OCI-LY7 (cell line): ENCODE measurements around the gene DLGAP1. TPM values are rescaled to one million over a fixed set of nuclear protein-coding genes. Genes with fewer than 3 reads are reported as not detected.

Experiments used
- BruUV-seq: library from RNA; stranded (reverse); fragments of 400-500 nt; replicated peaks from 2 replicates; lab custom pipeline; 2021; lab: Mats Ljungman, UMichigan
- CTCF ChIA-PET: fragments of 300-600 bp; sonication (Branson Sonifier 250); formaldehyde crosslinking; loops from one replicate; lab custom pipeline; 2022; ENCODE audit warnings: antibody characterized with exemption; ENCODE audit not compliant: unreplicated experiment; lab: Charles Lee
- POLR2A ChIA-PET: fragments of 300-600 bp; sonication (Branson Sonifier 250); formaldehyde crosslinking; loops from one replicate; lab custom pipeline; 2022; ENCODE audit warnings: antibody characterized with exemption; lab: Charles Lee
- DNase-seq: peaks from one replicate; pipeline ENCODE4 v3.0.0-alpha.2; 2015; ENCODE audit warnings: low spot score
- H2AFZ ChIP-seq: fragments of 200-600 bp; sonication (generic), shearing (Covaris generic); 2 replicates; pipeline ENCODE4 v1.6.1; 2014; ENCODE audit warnings: mild to moderate bottlenecking, antibody characterized with exemption, low read length, moderate library complexity
- H3K27ac ChIP-seq: fragments of 200-600 bp; sonication (generic); 2 replicates; pipeline ENCODE4 v1.5.1; 2014; ENCODE audit warnings: mixed run types, low read depth, mild to moderate bottlenecking, moderate library complexity, low read length, inconsistent platforms; ENCODE audit not compliant: poor library complexity, severe bottlenecking
- H3K36me3 ChIP-seq: fragments of 200-600 bp; sonication (generic); 2 replicates; pipeline ENCODE4 v1.6.1; 2014; ENCODE audit warnings: mild to moderate bottlenecking, antibody characterized with exemption, low read length, moderate library complexity, mixed read lengths; ENCODE audit not compliant: insufficient read depth
- H3K4me1 ChIP-seq: fragments of 200-600 bp; sonication (generic); 2 replicates; pipeline ENCODE4 v1.5.1; 2014; ENCODE audit warnings: mild to moderate bottlenecking, low read length; ENCODE audit not compliant: insufficient read depth, poor library complexity, severe bottlenecking
- H3K4me2 ChIP-seq: fragments of 200-600 bp; sonication (generic); 2 replicates; pipeline ENCODE4 v1.6.1; 2014; ENCODE audit warnings: mild to moderate bottlenecking, low read length
- H3K4me3 ChIP-seq: fragments of 200-600 bp; sonication (generic); 2 replicates; pipeline ENCODE4 v1.5.1; 2014; ENCODE audit warnings: mild to moderate bottlenecking, low read depth, low read length; ENCODE audit not compliant: poor library complexity, severe bottlenecking
- H3K79me2 ChIP-seq: fragments of 200-600 bp; sonication (generic); 2 replicates; pipeline ENCODE4 v1.6.1; 2016; ENCODE audit warnings: low read depth, mild to moderate bottlenecking, low read length, moderate library complexity, mixed read lengths; ENCODE audit not compliant: insufficient read depth
- H3K9me2 ChIP-seq: fragments of 200-600 bp; sonication (generic); 2 replicates; pipeline ENCODE4 v1.6.1; 2016; ENCODE audit warnings: mild to moderate bottlenecking, low read length, mixed read lengths; ENCODE audit not compliant: insufficient read depth
- H3K9me3 ChIP-seq: fragments of 200-600 bp; sonication (generic); 2 replicates; pipeline ENCODE4 v1.6.1; 2014; ENCODE audit warnings: mild to moderate bottlenecking, mixed run types, low read length, mixed read lengths
- H4K20me1 ChIP-seq: fragments of 200-600 bp; sonication (generic); 2 replicates; pipeline ENCODE4 v1.6.1; 2014; ENCODE audit warnings: mild to moderate bottlenecking, antibody characterized with exemption, low read length, moderate library complexity, mixed read lengths; ENCODE audit not compliant: insufficient read depth
- CTCF ChIP-seq: fragments of 200-600 bp; sonication (generic); conservative IDR thresholded peaks from 2 replicates; pipeline ENCODE4 v1.5.1; 2014; ENCODE audit warnings: mild to moderate bottlenecking, antibody characterized with exemption, low read length, moderate library complexity, mixed read lengths
- EZH2phosphoT487 ChIP-seq: fragments of 200-600 bp; sonication (generic); IDR thresholded peaks from 2 replicates; pipeline ENCODE4 v1.6.1; 2018; ENCODE audit warnings: low read depth, borderline replicate concordance, mild to moderate bottlenecking, mixed run types, antibody characterized with exemption, low read length, moderate library complexity, mixed read lengths
- intact Hi-C: fragments of 100-400 bp; cut with micrococcal nuclease; formaldehyde crosslinking; loops from one replicate; pipeline ENCODE4 v1.10.0; 2022; ENCODE audit not compliant: unreplicated experiment
- total RNA-seq, 2 experiments: library from RNA; depleted of rRNA in 1 of 2; stranded (reverse); fragments of >200 nt in 1 of 2; shearing (Covaris generic) in 1 of 2; gene quantifications; 2 replicates each; pipeline ENCODE4 v1.2.3, GENCODE V29; 2014 to 2022

DLGAP1 gene
- total RNA-seq, 2 experiments from 2014 or later, result 0.22 TPM; not detected in 1

- Histone ChIP-seq H3K79me2 (no peaks in the 10 kb centered on the region), H3K4me2 (no peak overlapping the region), H3K27ac (no peak overlapping the region), H3K4me1 (no peaks in the 10 kb centered on the region), H3K9me3 (no peaks in the 10 kb centered on the region), H4K20me1 (no peaks in the 10 kb centered on the region), H3K36me3 (no peaks in the 10 kb centered on the region), H2AFZ (no peak overlapping the region), H3K4me3 (no peak overlapping the region), H3K9me2 (no peaks in the 10 kb centered on the region)
- TF ChIP-seq EZH2phosphoT487 (no peak), CTCF (no peak)
- ChIA-PET CTCF (no interaction called here), POLR2A (no interaction called here)
- intact Hi-C loops, result loop anchor here (10.0 kb wide), 1 partner anchor 398 kb away; no protein-coding TSS in a partner anchor
- no TSS peak for BruUV-seq
- no peak for DNase-seq
Observed at GRCh38 chr18:4126939-4127338, 328.2 kb downstream of the DLGAP1 start.

GRCh38 chr18:4125627-4126230 lies 329.4 kb downstream of the DLGAP1 start:
- Histone ChIP-seq H3K79me2 (no peaks in the 10 kb centered on the region), H3K27ac (no peak overlapping the region), H3K4me3 (no peak overlapping the region), H3K36me3 (no peaks in the 10 kb centered on the region), H3K4me1 (no peaks in the 10 kb centered on the region), H3K9me2 (no peaks in the 10 kb centered on the region), H3K9me3 (no peaks in the 10 kb centered on the region), H3K4me2 (no peak overlapping the region), H4K20me1 (no peaks in the 10 kb centered on the region), H2AFZ (no peak overlapping the region)
- intact Hi-C loops, result loop anchor here (10.0 kb wide), 1 partner anchor 399 kb away; no protein-coding TSS in a partner anchor
- TF ChIP-seq CTCF (no peak), EZH2phosphoT487 (no peak)
- POLR2A ChIA-PET, result interaction anchor here (1.1 kb wide), 1 partner anchor 13 kb away, joined by 4 read pairs; no protein-coding TSS in a partner anchor
- no TSS peak for BruUV-seq
- DNase-seq, result no peak
- CTCF ChIA-PET, result no interaction called here

- Histone ChIP-seq H3K4me3 (no peak overlapping the region), H3K36me3 (no peaks in the 10 kb centered on the region), H3K4me2 (no peak overlapping the region), H3K9me3 (no peaks in the 10 kb centered on the region), H3K9me2 (no peaks in the 10 kb centered on the region), H3K4me1 (no peaks in the 10 kb centered on the region), H3K27ac (no peak overlapping the region), H4K20me1 (no peaks in the 10 kb centered on the region), H3K79me2 (no peaks in the 10 kb centered on the region), H2AFZ (no peak overlapping the region)
- TF ChIP-seq CTCF (no peak), EZH2phosphoT487 (no peak)
- intact Hi-C loops, result loop anchor here (10.0 kb wide), 1 partner anchor 400 kb away; no protein-coding TSS in a partner anchor
- ChIA-PET CTCF (no interaction called here), POLR2A (interaction anchor here (1.1 kb wide), 1 partner anchor 13 kb away, joined by 4 read pairs; no protein-coding TSS in a partner anchor)
- no TSS peak for BruUV-seq
- no peak for DNase-seq
Observed at GRCh38 chr18:4125224-4125623, 329.9 kb downstream of the DLGAP1 start.
